NCI-H1048 (cell line): Measurements from ENCODE around the gene CRYBA1.
"Not testable (repeated sequence)": the region's sequence is repeated elsewhere in the genome, so short reads cannot be mapped to it uniquely, and the experiment has no call there.

Experiments used
- DNase-seq: peaks from one replicate; lab custom pipeline; 2025; lab: John Stamatoyannopoulos, UW

The CRYBA1 gene

DNA sequence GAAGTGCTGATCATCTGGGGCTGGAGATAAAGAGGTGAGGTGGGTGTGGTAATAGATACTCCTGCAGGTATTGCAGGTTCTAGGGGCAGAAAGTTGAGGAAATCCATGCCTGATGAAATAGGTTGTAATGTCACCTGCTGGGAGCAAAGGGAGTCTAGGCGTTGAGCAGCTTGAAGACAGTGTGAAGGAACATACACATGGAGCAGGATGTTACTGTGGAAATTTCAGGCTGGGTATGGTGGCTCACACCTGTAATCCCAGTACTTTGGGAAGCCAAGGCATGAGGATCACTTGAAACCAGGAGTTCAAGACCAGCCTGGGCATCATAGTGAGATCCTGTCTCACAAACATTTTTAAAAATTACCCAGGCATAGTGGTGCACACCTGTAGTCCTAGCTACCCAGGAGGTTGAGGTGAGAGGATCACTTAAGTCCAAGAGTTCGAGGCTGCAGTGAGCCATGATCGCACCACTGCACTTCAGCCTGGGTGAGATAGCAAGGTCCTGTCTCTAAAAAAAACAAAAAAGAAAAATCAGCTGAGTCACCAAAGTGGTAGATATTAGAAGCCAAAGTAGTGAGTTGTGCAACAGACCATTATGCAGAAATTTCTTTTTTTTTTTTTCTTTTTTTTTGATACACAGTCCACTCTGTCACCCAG is 9.1 kb upstream of the CRYBA1 start:
- no peak for DNase-seq

DNA sequence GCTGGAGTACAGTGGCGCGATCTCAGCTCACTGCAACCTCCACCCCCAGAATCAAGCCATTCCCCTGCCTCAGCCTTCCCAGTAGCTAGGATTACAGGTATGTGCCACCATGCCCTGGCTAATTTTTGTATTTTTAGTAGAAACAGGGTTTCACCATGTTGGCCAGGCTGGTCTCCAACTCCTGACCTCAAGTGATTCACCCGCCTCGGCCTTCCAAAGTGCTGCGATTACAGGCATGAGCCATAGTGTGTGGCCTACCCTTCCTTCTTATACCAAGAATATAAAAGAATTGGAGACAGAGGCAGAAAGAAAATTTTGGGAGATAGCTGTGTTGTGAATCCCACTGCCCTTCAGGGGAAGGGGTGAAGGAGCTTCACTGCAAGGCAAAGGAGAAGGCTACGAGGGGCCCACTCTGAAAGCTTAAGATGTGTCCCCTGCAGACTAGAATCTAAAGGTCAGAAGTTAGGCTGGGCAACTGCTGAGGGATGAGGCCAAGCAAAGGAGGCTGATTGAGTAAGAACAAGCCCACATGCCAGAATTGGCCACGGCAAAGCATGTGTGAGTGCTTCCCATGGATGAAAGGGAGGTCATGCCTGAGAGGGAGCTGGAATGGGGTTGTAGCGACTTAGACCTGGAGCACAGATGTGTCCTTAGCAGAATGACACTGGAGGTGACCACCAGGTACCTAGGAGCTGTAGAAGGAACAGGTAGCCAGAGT is 8.4 kb upstream of the CRYBA1 start:
- no peak for DNase-seq

DNA sequence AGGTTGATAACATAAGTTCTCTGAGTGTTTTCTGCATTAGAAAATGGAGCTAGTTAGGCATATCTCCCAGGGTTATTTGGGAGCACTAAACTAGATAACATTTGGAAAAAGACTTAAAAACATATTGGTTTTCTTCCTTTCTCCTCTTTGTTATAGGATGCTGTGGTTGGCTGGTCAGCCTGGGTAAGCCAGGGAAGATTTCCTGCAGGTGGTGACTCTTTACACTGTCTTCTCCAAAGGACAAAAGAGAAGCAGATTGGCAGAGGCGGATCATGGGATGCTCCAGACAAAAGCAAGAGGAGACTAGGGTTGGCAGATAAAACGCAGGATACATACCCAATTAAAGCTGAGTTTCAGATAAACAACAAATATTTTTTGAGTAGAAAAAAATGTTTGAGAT is 6.2 kb upstream of the CRYBA1 start:
- no peak for DNase-seq

DNA sequence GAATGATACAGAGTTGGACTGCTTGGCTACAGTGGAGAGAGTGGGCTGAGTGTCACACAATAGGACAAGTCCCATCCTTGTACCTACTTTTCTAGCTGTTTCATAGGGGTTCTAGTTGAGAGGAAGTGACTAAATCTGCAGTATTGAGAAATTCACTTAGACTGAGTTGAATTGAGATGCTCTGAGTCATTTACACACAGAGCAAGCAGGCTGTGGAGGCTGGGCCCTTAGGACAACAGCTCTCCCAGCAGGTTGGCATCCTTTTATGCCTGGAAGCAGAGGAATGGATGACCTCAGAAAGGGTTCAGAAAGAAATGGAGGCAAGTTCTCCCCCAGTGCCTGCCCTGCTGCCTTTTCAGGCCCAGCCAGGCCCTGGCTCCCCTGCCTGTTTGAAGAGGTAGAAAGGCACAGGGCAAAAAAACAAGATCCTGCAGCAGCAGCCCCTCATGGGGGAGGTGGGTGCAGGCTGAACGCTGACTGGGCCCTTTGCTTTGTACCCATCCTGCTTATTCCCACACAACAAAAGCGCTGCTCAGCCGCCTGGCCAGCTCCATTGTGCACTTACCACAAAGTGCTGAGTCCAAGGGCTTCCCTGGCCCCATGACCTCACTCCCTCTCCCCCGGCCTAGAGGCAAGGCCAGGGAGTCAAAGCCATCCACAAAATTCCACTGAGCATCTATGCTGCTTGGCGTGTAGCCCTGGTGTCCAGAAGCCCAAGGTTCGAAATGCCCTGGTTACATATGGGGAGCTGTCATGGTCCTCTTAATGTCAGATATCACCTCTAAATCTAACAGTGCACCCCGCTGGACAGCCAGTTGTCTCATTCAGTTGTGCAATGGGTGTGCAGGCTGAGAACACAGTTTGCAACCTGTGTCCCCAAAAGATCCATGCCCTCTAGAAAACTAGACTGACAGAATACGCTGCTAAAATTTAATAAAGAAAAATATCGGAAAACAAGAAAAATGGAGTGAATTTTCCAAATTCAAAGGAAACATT is 5.4 kb upstream of the CRYBA1 start:
- DNase-seq = no peak

DNA sequence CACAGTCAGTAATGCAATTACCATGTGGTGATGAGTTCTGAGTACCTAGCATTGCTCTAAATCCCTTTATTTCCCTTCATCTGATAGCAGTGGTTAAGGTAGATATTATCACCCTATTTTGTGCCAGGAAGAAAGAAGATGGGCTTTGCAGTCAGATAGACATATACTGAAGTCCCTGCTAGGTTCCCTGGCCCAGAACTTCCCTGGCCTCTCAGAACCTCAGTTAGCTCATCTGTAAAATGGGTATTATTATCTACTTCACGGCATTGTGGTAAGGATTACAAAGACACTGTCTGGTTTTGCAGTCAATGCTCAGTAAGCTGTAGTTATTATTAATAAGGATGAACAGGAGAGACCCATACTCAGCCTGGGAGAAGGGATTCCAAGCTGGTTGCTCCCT is 4.6 kb upstream of the CRYBA1 start:
- DNase-seq = no peak

DNA sequence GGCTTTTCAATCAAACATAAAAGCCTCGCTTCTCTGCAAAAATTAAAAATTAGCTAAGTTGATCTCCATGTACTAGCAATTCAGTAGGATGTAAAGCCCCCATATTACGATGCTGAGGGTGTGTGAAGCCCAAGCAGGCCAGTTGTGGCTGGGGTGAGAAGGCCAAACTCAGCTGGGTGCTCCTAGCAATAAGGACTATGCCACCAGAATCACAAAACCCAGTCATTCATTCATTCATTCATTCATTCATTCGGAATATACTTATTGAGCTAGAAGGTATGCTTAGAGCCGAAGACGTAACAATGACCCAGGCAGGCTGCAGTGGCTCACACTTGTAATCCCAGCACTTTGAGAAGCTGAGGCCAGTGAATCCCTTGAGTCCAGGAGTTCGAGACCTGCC is 3.9 kb upstream of the CRYBA1 start:
- no peak for DNase-seq

DNA sequence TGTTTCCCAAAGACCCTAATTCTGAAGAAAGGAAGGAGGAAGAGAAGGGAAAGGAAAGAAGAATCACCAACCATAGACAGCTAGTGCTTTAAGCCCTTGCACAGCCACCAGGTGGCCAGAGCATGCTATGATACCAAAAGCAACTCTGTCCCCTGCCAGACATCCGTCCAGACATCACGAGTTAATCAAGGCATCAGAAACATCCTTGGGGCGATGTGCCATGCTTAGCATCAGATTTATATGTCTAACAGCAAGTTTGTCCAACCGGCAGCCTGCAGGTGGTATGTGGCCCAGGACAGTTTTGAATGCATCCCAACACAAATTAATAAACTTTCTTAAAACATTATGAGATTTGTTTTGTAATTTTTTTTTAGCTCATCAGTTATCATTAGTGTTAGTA is 2.9 kb upstream of the CRYBA1 start:
- DNase-seq = no peak

DNA sequence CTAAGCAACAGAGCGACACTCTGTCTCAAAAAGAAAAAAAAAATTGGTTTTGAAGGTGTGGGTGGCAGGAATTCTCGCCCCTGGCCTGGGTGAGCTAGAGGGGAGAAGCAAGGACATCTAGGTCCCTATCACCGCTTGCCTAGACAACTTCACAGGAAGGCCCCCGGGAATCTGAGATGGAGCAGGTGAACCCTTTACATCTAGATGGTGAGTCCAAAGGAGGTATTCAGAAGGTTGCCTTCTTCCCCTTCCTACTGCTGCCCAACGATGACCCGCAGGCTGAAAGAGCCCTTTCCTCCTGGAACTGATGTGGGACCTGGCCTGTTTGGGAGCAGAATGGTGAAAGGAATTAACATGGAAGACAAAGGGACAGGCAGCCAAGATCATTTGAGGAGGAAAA is 1.3 kb upstream of the CRYBA1 start:
- no peak for DNase-seq

DNA sequence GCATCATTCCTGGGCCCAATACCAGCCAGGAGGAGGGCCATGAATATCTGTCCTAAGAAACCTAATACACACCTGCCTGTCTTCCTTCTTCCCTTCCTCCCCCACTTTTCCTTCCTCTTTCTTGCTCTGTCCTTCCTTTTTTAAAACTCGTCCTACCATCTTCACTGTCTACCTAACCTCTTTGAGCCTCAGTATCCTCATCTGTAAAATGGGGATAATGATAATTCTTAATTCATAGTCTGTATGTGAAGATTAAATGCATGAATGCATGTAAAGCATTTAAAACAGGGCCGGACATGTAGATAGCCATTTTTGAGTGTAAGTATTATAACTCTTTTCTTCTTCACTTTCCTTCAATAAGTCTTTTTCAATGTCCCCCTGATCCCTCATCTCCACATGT is 560 bp downstream of the CRYBA1 start:
- no peak for DNase-seq

DNA sequence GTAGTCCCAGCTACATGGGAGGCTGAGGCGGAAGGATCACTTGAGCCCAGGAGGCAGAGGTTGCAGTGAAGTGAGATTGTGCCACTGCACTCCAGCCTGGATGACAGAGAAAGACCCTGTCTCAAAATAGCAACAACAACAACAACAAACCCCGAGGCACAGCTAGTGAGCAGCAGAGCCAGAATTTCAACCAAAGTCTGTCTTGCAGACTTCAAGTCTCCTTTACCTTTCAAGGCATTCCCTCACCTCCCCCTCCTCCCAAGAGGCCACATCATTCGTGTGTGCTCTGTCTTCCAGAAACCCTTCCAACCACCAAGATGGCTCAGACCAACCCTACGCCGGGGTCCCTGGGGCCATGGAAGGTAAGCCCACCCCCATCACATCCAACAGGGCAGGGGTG is 2.2 kb downstream of the CRYBA1 start:
- no peak for DNase-seq

DNA sequence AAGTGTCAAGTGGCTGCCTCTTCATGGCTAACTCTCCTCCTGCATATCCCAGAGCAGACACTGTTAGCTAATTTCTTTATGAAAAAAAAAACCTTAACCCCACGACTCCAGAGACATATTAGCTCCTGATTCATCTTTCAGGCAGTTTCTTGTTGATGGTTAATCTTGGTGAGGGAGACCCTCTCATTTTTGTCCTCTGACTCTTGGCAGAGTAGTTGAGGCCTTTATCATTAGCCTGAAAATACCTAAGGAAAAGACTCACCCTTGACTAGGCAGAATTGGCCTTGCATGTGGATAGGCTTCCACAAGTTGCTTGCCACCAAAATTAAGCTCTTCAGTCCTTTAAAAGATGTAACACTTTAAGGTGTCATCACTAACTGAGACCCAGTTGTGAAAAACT is 4.0 kb downstream of the CRYBA1 start:
- DNase-seq = no peak

DNA sequence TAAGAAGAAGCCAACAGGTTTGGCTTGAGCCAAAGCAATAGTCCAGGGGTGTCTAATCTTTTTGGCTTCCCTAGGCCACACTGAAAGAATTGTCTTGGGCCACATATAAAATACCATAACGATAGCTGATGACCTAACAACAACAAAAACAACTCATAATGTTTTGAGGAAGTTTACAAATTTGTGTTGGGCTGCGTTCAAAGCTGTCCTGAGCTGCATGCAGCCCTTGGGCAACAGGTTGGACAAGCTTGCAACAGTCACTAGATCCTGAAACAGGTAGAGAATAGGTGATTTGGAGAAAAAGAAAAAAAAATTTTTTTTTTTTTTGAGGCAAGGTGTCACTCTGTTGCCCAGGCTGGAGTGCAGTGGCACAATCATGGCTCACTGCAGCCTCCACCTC is 4.5 kb downstream of the CRYBA1 start:
- no peak for DNase-seq

DNA sequence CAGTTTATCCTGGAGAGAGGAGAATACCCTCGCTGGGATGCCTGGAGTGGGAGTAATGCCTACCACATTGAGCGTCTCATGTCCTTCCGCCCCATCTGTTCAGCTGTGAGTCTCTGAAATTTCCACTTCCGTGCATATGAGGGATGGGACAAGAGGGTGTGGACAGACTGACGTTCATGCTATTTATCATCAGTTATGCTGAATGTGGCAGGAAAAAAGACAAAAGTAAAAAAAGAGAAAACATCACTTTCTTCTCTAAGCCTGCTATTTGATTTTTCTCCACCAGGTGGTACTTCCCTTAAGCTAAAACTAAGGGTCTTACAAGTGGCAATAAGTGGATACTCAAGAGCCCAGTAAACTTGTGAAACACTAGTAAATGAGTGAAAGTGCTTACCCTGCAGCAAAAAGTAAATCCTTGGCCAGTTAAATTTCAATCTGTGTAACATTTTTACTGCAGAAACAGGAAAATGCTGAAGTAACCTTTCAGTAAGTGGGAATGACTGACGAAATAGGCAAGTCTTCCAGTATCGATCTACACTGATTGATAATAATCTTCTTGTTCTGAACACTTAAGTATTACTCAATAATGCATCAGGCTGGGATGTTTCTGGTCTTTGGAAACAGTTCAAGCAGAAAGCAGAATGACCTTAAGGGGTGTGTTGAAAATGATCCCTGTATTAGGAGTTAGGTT is 5.6 kb downstream of the CRYBA1 start:
- DNase-seq = no peak

DNA sequence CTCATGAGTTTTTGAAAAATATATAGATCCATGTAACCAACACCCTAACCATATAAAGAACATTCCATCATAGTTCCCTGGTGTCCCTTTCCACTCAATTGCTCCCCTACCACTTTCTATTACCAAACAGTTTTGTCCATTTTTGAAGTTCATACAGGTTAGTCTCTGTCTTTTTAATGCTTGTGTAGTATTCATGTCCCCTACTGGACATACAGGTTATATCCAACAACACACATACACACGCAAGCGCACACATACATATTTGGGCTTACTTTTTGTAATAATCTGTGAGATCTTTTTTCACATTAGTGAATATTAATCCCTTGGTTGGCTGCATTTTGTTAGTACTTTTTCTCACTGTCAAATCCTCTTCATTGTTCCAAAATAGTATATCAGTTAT is 6.4 kb downstream of the CRYBA1 start:
- no peak for DNase-seq

DNA sequence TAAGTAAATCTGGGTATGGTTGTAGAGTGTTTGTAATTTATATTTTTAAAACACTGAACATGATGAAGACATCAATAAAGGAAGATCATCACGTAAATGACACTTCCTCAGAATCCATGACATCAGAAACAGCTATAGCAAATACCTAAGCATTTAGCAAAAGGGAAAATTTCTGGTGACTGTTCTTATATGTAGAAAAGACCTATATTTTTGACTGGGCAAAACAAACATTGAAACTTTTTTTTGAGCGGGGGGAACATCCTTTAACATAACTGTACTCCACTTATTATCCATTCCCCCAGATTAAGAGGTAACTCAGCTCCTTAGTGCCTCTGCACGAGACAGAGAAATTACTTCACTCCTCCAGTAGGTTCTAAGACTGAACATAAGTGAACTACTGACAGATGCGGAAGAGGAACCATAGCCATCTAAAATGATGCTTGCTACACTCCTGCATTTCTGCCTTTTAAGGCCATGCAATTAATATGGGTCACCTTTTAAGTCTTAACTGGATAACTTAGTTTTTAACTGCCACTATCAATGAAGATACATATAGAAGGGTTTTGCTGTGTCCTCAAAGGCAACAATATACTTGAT is 9.4 kb downstream of the CRYBA1 start:
- DNase-seq = no peak

DNA sequence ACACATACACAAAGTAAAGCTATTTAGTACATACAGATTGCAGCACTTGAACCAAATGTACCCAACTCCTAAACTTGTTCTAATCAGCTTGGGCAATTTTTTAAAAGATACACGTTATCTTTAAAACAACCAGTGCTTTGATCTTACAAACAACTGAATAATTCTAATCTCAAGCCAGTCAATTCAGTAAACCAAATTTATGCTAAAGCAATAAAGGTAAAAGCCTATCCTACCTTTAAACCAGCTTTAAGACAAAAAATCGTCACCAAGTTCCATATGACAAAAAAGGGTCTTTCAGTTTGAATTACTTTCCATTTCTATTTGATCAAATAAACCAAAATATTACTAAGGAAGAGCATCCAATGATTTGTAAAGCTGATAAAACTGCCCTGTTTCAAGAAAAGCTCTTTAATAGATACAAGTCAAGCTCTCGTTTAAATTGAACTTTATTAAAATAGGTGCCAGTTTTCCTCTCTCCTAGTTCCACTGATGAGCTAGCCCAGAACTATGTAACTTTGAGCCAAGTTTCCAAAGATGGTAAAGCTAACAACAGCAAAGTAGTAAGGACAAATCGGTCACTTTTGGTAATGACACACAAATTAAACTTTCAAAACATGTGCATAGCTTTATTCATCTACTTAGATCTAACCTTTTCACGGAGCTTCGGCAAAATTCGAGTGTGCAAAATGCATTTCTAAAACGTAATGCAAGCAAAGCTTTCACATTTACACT is 10.2 kb downstream of the CRYBA1 start:
- DNase-seq = no peak

DNA sequence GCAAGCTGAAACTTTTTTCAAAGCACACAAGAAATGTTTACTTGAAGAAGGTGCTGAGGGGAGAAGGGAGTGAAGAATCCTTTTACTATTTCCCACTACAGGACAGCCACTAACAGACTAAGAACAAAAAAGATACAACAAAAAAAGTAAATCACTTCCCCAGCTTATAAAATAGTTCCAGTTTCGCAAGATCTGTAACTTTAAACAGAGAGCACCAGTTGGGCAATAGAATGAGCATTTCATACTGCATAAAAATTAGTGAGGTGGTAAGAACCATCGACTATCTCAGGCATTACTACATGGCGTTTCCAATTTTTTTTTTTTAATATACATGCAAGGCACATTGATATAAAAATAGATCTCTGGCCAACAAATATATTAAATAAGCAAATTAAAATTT is 11.1 kb downstream of the CRYBA1 start:
- DNase-seq = no peak

DNA sequence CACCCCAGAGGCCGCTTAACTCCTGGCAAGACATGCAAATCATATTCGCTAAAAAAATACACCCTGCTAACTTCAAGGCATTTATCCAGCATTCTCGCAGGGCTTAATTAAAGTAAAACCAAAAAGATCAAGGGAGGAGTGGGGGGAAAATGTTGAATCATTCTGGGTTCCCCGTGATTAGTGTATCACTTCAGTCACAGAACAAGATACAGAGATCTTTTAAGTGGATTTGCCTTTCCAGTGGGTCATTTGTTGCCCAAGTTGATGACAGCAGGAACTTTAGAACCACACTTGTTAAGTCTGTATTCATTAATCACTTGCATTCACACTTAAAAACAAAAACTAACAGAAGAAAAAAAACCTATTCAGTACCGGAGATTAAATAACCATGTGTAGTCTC is 17.3 kb downstream of the CRYBA1 start:
- DNase-seq = no peak

DNA sequence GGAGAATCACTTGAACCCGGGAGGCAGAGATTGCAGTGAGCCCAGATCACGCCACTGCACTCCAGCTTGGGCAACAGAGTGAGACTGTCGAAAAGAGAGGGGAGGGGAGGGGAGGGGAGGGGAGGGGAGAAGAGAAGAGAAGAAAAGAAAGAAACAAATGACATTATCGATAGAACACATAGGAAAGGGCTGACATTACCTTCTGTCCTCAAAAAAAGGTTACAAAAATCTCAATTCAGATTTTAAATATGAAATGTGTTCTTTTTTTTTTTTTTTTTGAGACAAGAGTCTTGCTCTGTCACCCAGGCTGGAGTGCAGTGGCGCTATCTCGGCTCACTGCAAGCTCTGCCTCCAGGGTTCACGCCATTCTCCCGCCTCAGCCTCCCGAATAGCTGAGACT is 25.3 kb downstream of the CRYBA1 start:
- not testable (repeated sequence) for DNase-seq

DNA sequence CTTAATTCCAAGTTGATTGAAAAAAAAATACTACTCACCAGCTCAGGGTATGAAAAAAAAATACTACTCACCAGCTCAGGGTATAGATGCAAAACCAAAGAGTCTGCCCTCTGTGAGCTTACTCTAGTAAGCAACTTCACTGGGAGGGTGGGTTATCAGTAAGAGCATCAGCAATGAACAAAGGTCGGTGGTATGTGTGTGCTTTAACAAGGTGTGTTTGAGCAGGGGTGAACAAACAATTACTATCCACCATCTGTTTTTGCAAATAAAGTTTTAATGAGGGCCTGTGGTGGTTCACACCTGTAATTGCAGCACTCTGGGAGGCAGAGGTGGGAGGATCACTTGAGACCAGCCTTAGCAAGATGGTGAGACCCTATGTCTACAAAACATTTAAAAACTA is 27.3 kb downstream of the CRYBA1 start:
- DNase-seq = no peak

DNA sequence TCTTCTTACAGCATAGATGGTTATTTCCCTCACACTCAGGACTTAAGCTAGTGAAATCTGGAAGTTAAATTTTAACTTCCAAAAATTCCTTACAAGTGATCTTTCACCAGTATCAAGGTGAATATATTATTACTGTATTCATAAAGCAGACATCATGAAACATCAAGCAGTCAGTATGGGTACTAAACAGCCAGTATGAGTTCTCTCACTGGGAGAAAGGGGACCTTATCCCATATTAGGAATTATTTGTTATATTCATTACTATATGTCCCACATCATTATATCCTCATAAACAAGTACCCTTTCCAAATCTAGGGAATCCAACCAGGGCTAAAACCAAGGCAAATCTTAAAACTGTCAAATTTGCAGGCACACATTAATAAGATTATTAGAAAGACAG is 32.0 kb downstream of the CRYBA1 start:
- no peak for DNase-seq
